ENCODE results near the gene DDRGK1.
"Not testable (repeated sequence)": the region's sequence is repeated elsewhere in the genome, so short reads cannot be mapped to it uniquely, and the experiment has no call there.

DNA sequence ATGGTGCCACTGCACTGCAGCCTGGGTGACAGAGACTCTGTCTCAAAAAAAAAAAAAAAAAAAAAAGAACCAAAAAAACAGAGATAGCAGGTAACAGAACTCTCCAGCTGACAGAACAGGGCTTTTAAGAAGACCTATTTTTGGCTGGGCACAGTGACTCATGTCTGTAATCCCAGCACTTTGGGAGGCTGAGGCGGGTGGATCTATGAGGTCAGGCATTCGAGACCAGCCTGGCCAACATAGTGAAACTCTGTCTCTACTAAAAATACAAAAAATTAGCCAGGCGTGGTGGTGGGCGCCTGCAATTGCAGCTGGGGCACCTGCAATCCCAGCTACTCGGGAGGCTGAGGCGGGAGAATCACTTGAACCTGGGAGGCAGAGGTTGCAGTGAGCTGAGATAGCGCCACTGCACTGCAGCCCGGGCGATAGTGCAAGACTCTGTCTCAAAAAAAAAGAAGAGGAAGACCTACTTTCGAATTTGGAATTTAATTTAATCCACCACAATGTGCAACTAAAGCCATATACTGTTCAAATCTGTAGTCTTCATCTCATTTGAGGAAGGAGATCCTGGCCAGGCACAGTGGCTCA, 52.3 kb downstream of the DDRGK1 start:
- TF ChIP-seq, protein P1, sequence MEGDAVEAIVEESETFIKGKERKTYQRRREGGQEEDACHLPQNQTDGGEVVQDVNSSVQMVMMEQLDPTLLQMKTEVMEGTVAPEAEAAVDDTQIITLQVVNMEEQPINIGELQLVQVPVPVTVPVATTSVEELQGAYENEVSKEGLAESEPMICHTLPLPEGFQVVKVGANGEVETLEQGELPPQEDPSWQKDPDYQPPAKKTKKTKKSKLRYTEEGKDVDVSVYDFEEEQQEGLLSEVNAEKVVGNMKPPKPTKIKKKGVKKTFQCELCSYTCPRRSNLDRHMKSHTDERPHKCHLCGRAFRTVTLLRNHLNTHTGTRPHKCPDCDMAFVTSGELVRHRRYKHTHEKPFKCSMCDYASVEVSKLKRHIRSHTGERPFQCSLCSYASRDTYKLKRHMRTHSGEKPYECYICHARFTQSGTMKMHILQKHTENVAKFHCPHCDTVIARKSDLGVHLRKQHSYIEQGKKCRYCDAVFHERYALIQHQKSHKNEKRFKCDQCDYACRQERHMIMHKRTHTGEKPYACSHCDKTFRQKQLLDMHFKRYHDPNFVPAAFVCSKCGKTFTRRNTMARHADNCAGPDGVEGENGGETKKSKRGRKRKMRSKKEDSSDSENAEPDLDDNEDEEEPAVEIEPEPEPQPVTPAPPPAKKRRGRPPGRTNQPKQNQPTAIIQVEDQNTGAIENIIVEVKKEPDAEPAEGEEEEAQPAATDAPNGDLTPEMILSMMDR (IDR thresholded peaks at IDR 0.05), result not testable (repeated sequence)
- TF ChIP-seq POLR2A, POLR2AphosphoS5, EP300 (IDR thresholded peaks at IDR 0.05): not testable (repeated sequence)
